Naive thymus-derived CD8-positive, alpha-beta T cell (primary cell): ENCODE results near the gene IMPG2. TPM values are rescaled to one million over a fixed set of nuclear protein-coding genes. Genes with fewer than 3 reads are reported as not detected.

Experiments used
- ATAC-seq, 2 donors: fragments of 150-1000 bp; cut with Tn5 transposase in 1 of 2; sonication (Bioruptor Pico), chemical (Tn5 transposase) in 1 of 2; 1 replicate in 1 of 2; 2 replicates in 1 of 2; pipeline ENCODE4 v1.10.0; 2021; ENCODE audit warnings: mild to moderate bottlenecking in 2 of 2, moderate library complexity in 2 of 2
- POLR2A ChIA-PET: fragments of 350-600 bp; sonication (Branson Sonifier 250); formaldehyde crosslinking; loops from one replicate; lab custom pipeline; 2021; ENCODE audit warnings: antibody characterized with exemption; lab: Charles Lee
- DNase-seq, 10 donors: peaks; one replicate each; pipeline versions ENCODE4 v3.0.0 to v3.0.0-alpha.2; 2020 to 2022
- H3K27ac Mint-ChIP-seq, 10 donors: one replicate each; pipeline ENCODE4 v1.8.0; 2020 to 2022; ENCODE audit warnings: mild to moderate bottlenecking in 10 of 10, mixed read lengths in 10 of 10, moderate library complexity in 4 of 10, inconsistent platforms in 1 of 10
- H3K27me3 Mint-ChIP-seq, 5 donors: one replicate each; pipeline ENCODE4 v1.8.0; 2021 to 2022; ENCODE audit warnings: mixed read lengths in 5 of 5
- H3K36me3 Mint-ChIP-seq, 3 donors: one replicate each; pipeline ENCODE4 v1.8.0; 2020 to 2022; ENCODE audit warnings: mixed read lengths in 3 of 3, mild to moderate bottlenecking in 2 of 3, inconsistent platforms in 1 of 3
- H3K4me1 Mint-ChIP-seq, 4 donors: one replicate each; pipeline ENCODE4 v1.8.0; 2021 to 2022; ENCODE audit warnings: mixed read lengths in 4 of 4
- H3K4me3 Mint-ChIP-seq, 10 donors: one replicate each; pipeline ENCODE4 v1.8.0; 2020 to 2022; ENCODE audit warnings: mild to moderate bottlenecking in 10 of 10, mixed read lengths in 10 of 10, moderate library complexity in 6 of 10, inconsistent platforms in 1 of 10
- H3K9me3 Mint-ChIP-seq, 9 donors: one replicate each; pipeline ENCODE4 v1.8.0; 2020 to 2022; ENCODE audit warnings: mixed read lengths in 9 of 9, mild to moderate bottlenecking in 3 of 9, inconsistent platforms in 1 of 9, moderate library complexity in 1 of 9
- polyA plus RNA-seq, 3 donors: library from polyadenylated mRNA; unstranded; fragments of 300-500 nt; fragmentation: Illumina TruSeq; gene quantifications; one replicate each; pipeline ENCODE4 v1.2.3, GENCODE V29; 2021
- total RNA-seq, 8 experiments: library from RNA in 2 of 8; stranded (reverse) in 2 of 8; gene quantifications; one replicate each; pipeline ENCODE4 v1.2.3 and lab custom pipeline; 2021 to 2026

Gene IMPG2
- total and polyA plus RNA-seq, 5 experiments from 2014 or later = 0.09 to 1.1 (median 0.96) TPM; not detected in 2

DNA sequence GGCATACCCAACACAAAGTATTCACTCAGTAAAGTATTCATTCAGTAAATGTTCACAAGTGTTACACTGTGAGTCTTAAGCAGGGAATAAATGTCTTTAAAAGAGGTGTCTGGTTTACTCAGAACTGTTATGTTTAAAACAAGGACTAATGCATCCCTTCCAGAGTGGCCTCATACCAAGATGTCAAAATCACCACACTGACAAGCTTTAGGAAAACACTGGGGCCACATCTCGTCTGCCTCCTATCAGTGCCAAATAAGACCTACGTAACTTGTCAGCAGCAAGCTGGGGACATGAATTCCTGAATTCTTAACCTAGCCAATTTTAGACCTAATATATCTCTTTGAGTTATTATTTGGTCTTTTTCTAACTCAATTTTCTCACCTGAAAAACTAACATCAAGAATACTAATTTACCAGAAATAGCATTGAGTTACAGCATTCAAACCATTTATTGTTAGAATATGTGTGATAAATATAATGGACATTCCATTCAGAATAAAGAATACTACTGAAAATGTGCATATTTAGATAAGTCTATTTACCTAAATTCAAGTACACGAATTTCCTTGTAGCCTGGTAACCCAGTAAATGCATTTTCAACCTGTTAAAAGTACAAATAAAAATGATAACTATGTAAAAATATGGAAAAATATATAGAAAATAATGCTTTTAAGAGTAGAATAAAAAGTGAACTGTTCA, 51.3 kb downstream of the IMPG2 start:
- H3K4me3 Mint-ChIP-seq = no peak overlapping the region
- peaks cover 9 to 35% (median 15%) of the 10 kb centered on the region in 3 donors for H3K36me3 Mint-ChIP-seq
- H3K9me3 Mint-ChIP-seq = no peaks in the 10 kb centered on the region
- POLR2A ChIA-PET = no interaction called here
- no peak for ATAC-seq
- no peaks in the 10 kb centered on the region for H3K27me3 Mint-ChIP-seq
- no peak overlapping the region for H3K27ac Mint-ChIP-seq
- H3K4me1 Mint-ChIP-seq = no peaks in the 10 kb centered on the region
- no peak for DNase-seq

DNA sequence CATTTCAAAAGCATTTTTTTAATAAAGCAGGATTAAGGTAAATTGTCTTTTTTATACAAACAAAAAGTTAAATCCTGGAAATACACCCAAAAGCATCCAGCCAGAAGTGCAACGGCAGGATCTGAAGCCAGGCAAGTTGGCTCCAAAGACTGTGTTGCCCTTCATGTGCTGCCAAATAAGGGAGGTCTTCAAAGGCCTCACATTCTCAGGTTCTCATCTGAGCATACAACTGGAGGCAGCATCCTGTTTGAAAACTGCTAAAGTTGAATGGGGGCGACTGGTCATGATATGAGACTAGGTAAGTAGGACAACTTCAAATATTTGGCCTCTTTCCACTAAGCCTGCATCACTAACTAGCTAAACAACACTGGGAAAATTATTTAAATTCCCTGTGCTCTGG, 52.2 kb downstream of the IMPG2 start:
- POLR2A ChIA-PET = no interaction called here
- peaks cover 0 to 4% (median 0%) of the 10 kb centered on the region in 9 donors for H3K9me3 Mint-ChIP-seq
- H3K4me1 Mint-ChIP-seq = no peaks in the 10 kb centered on the region
- H3K36me3 Mint-ChIP-seq = peaks cover 8 to 33% (median 18%) of the 10 kb centered on the region in 3 donors
- H3K4me3 Mint-ChIP-seq = no peak overlapping the region
- DNase-seq (no peak), ATAC-seq (no peak)
- H3K27ac Mint-ChIP-seq = no peak overlapping the region
- no peaks in the 10 kb centered on the region for H3K27me3 Mint-ChIP-seq

DNA sequence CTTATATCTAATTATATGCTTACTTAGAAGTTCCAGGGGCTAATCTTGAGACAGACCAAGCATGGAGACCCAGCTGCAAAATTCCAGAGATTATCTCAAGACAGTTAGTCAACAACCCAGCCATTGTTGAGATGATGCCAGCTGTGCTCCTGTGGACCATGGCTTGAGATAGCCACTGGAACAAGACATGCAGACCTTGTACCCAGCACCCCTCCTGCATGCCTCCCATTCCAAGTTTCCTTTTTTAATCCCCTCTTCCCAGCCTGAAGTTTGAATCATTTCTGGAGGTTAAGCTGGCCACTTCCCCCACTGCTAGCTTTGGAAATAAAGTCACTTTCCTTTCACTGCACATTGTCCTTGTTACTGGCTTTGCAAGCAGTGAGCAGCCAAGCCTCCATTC, 53.8 kb downstream of the IMPG2 start:
- Mint-ChIP-seq H3K27me3 (no peaks in the 10 kb centered on the region), H3K9me3 (peaks cover 0 to 4% (median 0%) of the 10 kb centered on the region in 9 donors), H3K4me1 (no peaks in the 10 kb centered on the region), H3K36me3 (peaks cover 0 to 23% (median 13%) of the 10 kb centered on the region in 3 donors), H3K27ac (no peak overlapping the region), H3K4me3 (no peak overlapping the region)
- ATAC-seq = no peak
- POLR2A ChIA-PET = no interaction called here
- DNase-seq = no peak

DNA sequence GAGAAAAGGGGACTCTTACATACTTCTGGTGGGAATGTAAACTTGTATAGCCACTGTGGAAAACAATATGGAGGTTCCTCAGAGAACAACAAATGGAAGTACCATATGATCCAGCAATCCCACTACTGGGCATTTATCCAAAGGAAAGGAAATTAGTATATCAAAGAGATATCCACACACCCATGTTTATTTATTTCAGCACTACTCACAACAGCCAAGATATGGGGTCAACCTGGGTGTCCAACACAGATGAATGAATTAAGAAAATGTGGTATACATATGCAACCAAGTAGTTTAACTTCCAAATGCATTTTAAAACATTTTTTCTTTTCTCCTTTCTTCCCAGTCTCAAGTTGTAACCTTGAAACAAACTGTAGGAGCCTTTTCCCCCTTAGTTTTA, 54.3 kb downstream of the IMPG2 start:
- Mint-ChIP-seq H3K4me1 (no peaks in the 10 kb centered on the region), H3K27me3 (no peaks in the 10 kb centered on the region), H3K9me3 (peaks cover 0 to 4% (median 0%) of the 10 kb centered on the region in 9 donors), H3K36me3 (peaks cover 0 to 20% (median 13%) of the 10 kb centered on the region in 3 donors), H3K27ac (no peak overlapping the region), H3K4me3 (no peak overlapping the region)
- DNase-seq (no peak), ATAC-seq (no peak)
- POLR2A ChIA-PET = no interaction called here

DNA sequence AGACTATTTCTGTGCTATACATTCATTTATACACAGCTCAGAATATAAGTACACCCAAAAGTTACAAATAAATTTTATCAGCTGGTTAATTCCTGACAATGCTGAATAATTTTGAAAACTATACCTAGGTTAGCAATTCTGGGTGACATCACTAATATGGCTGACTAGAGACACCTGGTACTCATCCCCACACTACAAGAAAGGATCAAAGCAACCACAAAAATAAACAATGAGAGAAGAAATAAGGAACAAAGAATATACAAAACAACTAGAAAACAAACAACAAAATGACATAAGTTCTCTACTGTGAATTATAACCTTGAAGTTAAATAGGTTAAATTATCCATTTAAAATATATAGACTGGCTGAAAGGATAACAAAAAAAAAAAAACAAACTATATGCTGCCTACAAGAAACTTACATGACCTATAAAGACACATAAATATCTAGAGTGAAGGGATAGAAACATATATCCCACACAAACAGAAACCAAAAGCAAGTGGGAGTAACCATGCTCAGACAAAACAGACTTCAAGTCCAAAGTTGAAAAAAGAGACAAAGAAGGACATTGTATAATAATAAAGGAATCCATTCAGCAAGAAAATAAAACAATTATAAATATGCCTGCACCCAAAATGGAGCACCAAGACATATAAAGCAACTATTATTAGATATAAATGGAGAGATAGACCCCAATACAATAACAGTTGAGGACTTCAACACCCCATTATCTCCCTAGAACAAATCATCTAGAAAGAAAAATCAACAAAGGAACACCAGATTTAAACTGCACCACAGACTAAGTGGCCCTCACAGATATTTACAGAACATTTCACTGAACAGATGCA, 57.8 kb downstream of the IMPG2 start:
- peaks cover 0 to 18% (median 13%) of the 10 kb centered on the region in 3 donors for H3K36me3 Mint-ChIP-seq
- H3K4me1 Mint-ChIP-seq = no peaks in the 10 kb centered on the region
- DNase-seq = no peak
- peaks cover 0 to 4% (median 0%) of the 10 kb centered on the region in 9 donors for H3K9me3 Mint-ChIP-seq
- ATAC-seq = no peak
- POLR2A ChIA-PET = no interaction called here
- H3K27me3 Mint-ChIP-seq = no peaks in the 10 kb centered on the region
- no peak overlapping the region for H3K4me3 Mint-ChIP-seq
- no peak overlapping the region for H3K27ac Mint-ChIP-seq

DNA sequence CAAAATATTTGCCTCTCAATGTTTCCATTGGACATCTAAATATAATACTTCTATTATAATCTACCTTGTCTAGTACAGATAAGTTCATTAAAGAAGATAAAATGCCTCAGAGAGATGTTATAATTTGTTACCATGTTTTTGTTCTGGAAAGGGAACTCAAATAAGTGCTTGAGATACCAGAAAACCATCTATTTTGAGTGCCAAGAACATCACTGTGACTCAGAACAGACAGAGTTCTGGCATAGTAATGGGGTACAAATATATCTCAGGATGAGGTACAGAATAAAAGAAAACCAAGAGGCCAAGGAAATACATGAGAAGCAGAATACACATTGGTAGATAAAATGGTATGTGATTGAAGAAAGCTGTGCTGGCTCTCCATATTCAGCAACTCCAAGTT, 58.9 kb downstream of the IMPG2 start:
- no peak for ATAC-seq
- no peak for DNase-seq
- H3K36me3 Mint-ChIP-seq = peaks cover 4 to 20% (median 13%) of the 10 kb centered on the region in 3 donors
- no peak overlapping the region for H3K27ac Mint-ChIP-seq
- H3K4me1 Mint-ChIP-seq = no peaks in the 10 kb centered on the region
- POLR2A ChIA-PET = no interaction called here
- H3K9me3 Mint-ChIP-seq = peaks cover 0 to 4% (median 0%) of the 10 kb centered on the region in 9 donors
- no peaks in the 10 kb centered on the region for H3K27me3 Mint-ChIP-seq
- H3K4me3 Mint-ChIP-seq = no peak overlapping the region

DNA sequence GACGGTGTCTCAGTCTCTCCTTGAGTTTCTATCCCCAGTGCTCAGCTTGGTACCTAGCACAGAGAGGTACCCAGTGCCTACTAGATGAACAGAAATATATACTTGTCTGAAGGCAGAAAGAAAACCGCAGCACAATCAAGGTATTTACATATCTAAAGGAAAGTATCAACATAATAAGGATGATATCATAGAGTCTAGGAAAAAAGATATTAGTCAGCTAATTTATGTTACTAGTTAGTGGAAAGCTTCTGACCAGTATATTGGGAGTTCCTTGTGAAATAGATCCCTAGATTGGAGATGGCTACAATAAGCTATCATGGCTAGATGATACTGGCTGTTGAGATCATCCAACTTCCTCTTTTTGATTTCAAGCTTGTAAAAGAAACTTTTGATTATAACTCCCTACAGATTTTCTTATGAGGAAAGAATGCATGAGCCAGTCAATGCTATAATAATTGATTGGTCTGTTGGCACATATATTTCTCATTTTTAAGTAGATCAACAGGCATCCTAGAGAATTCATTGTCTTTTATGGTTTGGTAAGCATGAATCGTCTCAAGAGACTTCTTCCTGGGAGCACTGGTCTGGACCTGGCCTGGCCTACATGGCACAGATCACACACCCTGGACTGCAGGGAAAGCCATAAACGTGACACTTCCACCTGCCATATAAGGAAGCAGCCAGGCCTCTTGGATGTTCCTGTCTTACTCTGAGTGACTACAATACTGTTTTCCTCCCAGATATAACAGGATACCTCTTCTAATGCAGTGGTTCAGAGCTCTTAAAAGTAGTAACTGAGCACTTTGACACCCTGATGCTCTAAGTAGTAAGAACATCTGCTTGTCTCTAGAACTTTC, 60.7 kb downstream of the IMPG2 start:
- Mint-ChIP-seq H3K4me1 (no peaks in the 10 kb centered on the region), H3K9me3 (peaks cover 0 to 4% (median 0%) of the 10 kb centered on the region in 9 donors), H3K36me3 (peaks cover 6 to 21% (median 13%) of the 10 kb centered on the region in 3 donors), H3K4me3 (no peak overlapping the region), H3K27me3 (no peaks in the 10 kb centered on the region), H3K27ac (no peak overlapping the region)
- ATAC-seq (no peak), DNase-seq (no peak)
- POLR2A ChIA-PET = no interaction called here

DNA sequence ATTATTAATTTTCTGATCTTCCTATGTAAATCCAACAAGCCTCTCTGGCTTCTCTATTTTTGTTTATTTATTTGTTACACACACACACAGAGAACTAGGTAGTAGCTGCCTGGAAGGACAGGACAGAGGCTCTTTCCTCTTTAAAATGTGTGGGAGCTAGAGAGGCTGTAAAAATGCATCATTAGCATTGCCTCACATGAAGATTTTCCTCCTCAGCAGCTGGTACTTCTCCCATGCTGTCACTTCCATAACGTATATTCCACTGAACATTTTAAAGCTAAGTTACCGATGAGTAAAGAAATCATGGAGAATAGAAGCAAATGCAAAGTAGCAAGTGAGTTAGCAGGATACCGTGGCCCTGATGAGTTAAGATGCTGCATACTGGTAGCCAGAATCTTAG, 63.9 kb downstream of the IMPG2 start:
- POLR2A ChIA-PET = no interaction called here
- no peak for ATAC-seq
- Mint-ChIP-seq H3K36me3 (peaks cover 0 to 15% (median 12%) of the 10 kb centered on the region in 3 donors), H3K4me1 (no peaks in the 10 kb centered on the region), H3K27me3 (no peaks in the 10 kb centered on the region), H3K27ac (no peak overlapping the region), H3K9me3 (no peaks in the 10 kb centered on the region), H3K4me3 (no peak overlapping the region)
- no peak for DNase-seq

DNA sequence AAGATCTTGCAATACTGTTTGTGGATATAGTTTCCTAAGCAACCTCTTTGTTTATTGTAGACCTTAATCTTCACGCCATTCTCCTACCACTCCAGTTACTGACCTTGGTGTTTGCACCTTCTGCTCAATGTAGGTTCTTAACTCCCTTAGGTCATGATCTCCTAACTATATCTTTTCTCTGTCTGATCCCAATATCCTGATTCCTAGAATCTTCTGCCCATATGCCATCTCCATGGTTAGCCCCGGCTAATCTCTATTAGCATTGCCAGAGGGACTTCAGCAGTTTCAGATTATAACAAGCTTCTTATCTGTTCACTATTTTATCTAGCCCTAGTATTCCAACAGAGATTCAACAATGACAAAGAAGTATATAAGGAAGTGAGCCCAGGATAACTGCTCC, 64.9 kb downstream of the IMPG2 start:
- Mint-ChIP-seq H3K36me3 (peaks cover 0 to 15% (median 10%) of the 10 kb centered on the region in 3 donors), H3K27me3 (no peaks in the 10 kb centered on the region), H3K27ac (peak overlapping the region in 1 of 10 donors; percentile 25), H3K4me3 (no peak overlapping the region), H3K4me1 (no peaks in the 10 kb centered on the region), H3K9me3 (no peaks in the 10 kb centered on the region)
- ATAC-seq (no peak), DNase-seq (no peak)
- POLR2A ChIA-PET = no interaction called here

DNA sequence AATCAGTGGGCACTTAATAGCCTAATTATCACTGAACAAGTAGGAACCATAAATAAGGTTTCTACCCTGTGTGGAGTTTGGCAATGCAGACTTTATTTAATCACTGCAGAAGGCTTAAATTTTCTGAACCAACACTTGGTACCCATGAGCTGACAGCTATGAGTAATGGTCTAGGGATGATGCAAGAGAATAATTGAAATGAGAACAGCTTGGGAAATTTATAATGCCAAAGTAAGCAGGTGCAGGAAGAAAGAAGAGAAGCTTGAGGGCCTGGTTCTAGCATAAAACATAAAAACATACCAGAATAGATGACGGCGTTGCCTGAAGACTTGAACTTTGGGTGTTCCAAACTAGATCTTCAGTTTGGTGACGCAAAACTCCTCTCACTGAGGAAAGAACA, 67.0 kb downstream of the IMPG2 start:
- Mint-ChIP-seq H3K27me3 (no peaks in the 10 kb centered on the region), H3K9me3 (peaks cover 0 to 7% (median 0%) of the 10 kb centered on the region in 9 donors), H3K4me3 (no peak overlapping the region), H3K4me1 (no peaks in the 10 kb centered on the region), H3K36me3 (peaks cover 0 to 31% (median 18%) of the 10 kb centered on the region in 3 donors), H3K27ac (no peak overlapping the region)
- ATAC-seq (no peak), DNase-seq (no peak)
- POLR2A ChIA-PET = no interaction called here

DNA sequence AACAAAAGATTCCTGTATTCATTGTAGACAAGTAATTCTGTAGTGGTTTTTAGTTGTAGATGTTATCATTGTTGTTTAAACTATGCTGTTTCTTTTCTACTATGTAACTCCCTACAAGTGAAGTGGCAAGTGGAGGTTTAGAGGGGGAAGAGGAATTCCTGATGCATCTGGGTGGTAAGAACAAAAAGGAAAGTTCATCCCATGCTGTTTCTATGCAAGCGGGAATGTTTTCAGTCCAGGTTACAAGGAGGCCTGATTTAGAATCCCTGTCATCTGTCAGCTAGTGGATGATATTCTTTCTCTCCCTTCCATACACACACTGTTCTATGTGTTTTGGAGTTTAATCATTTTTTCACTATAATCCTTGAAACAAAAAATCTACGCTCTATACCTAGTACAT, 67.4 kb downstream of the IMPG2 start:
- H3K27ac Mint-ChIP-seq = no peak overlapping the region
- H3K27me3 Mint-ChIP-seq = no peaks in the 10 kb centered on the region
- peaks cover 0 to 32% (median 19%) of the 10 kb centered on the region in 3 donors for H3K36me3 Mint-ChIP-seq
- H3K4me3 Mint-ChIP-seq = no peak overlapping the region
- ATAC-seq (no peak), DNase-seq (no peak)
- peaks cover 0 to 7% (median 0%) of the 10 kb centered on the region in 9 donors for H3K9me3 Mint-ChIP-seq
- no peaks in the 10 kb centered on the region for H3K4me1 Mint-ChIP-seq
- POLR2A ChIA-PET = no interaction called here

DNA sequence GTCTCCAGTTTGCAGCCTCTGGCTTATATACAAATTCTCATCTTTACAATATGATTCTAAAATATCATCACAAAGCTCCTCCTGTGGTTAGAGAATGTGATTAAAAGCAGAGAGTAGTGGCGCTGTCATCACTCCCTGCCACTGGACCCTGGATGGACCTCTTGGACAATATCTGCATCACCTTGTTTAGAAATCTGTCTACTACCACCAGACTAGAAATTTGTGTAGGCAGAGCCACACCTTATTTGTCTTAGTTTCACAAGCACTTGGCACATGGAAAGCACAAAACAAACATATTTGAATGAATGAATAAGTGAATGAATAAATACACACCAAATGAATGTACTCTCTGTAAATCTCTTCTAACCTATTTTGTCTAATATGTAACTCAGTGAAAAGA, 68.1 kb downstream of the IMPG2 start:
- DNase-seq (no peak), ATAC-seq (no peak)
- H3K4me1 Mint-ChIP-seq = no peaks in the 10 kb centered on the region
- H3K27me3 Mint-ChIP-seq = no peaks in the 10 kb centered on the region
- peaks cover 0 to 32% (median 19%) of the 10 kb centered on the region in 3 donors for H3K36me3 Mint-ChIP-seq
- no peak overlapping the region for H3K27ac Mint-ChIP-seq
- H3K9me3 Mint-ChIP-seq = peaks cover 0 to 7% (median 0%) of the 10 kb centered on the region in 9 donors
- POLR2A ChIA-PET = no interaction called here
- H3K4me3 Mint-ChIP-seq = no peak overlapping the region
